Activated naive CD4-positive, alpha-beta T cell treated with anti-CD3 and anti-CD28 coated beads, Interleukin-2, amount 10 ng/mL, durations not matched to agents 7 days and 5 days (primary cell): ENCODE measurements around the gene ARHGAP9.
A peak's percentile ranks its signal among the peaks of the same experiment; 100 is the strongest.
"Not testable (repeated sequence)": the region's sequence is repeated elsewhere in the genome, so short reads cannot be mapped to it uniquely, and the experiment has no call there.

ENCODE experiments used
- CTCF ChIA-PET: fragments of 350-600 bp; sonication (Branson Sonifier 250); formaldehyde crosslinking; loops from one replicate; lab custom pipeline; 2021; ENCODE audit warnings: antibody characterized with exemption; lab: Charles Lee
- DNase-seq: peaks from one replicate; pipeline ENCODE4 v3.0.0-alpha.2; 2020
- H3K27ac Mint-ChIP-seq: one replicate; pipeline ENCODE4 v1.8.0; 2021; ENCODE audit warnings: mild to moderate bottlenecking, moderate library complexity, mixed read lengths
- H3K27me3 Mint-ChIP-seq: one replicate; pipeline ENCODE4 v1.8.0; 2021; ENCODE audit warnings: mild to moderate bottlenecking, mixed read lengths
- H3K36me3 Mint-ChIP-seq: one replicate; pipeline ENCODE4 v1.8.0; 2021; ENCODE audit warnings: mixed read lengths
- H3K4me1 Mint-ChIP-seq: one replicate; pipeline ENCODE4 v1.8.0; 2021; ENCODE audit warnings: mixed read lengths
- H3K4me3 Mint-ChIP-seq: one replicate; pipeline ENCODE4 v1.8.0; 2021; ENCODE audit warnings: mild to moderate bottlenecking, moderate library complexity, mixed read lengths
- H3K9me3 Mint-ChIP-seq: one replicate; pipeline ENCODE4 v1.8.0; 2021; ENCODE audit warnings: mixed read lengths

ARHGAP9 gene

GRCh38 chr12:57521525-57522010, 41.9 kb upstream of the ARHGAP9 start:
- Mint-ChIP-seq H3K4me3 (peak overlapping the region; percentile 96), H3K9me3 (no peaks in the 10 kb centered on the region), H3K27me3 (peaks cover 5% of the 10 kb centered on the region), H3K4me1 (peaks cover 69% of the 10 kb centered on the region), H3K36me3 (peaks cover 47% of the 10 kb centered on the region), H3K27ac (peak overlapping the region; percentile 100)
- CTCF ChIA-PET: no interaction called here
- peak; percentile 40 for DNase-seq

- Mint-ChIP-seq H3K4me1 (peaks cover 61% of the 10 kb centered on the region), H3K36me3 (peaks cover 58% of the 10 kb centered on the region), H3K27me3 (peaks cover 5% of the 10 kb centered on the region), H3K9me3 (no peaks in the 10 kb centered on the region), H3K27ac (peak within 1 kb of the TSS; percentile 100), H3K4me3 (peak within 1 kb of the TSS; percentile 96)
- CTCF ChIA-PET: interaction anchor here (0.6 to 1.0 kb wide), 3 partner anchors 34 to 236 kb away, joined by 3 read pairs; no protein-coding TSS in a partner anchor
- peak; percentile 99 for DNase-seq
These were observed 40.6 kb upstream of the ARHGAP9 start, which contains the start of gene DDIT3 for GRCh38 chr12:57520053-57520818. TSS of gene DDIT3 (minus strand) at chr12:57520514. CDS start at chr12:57517406, 3,108 bp downstream.

- Mint-ChIP-seq H3K4me1 (peaks cover 58% of the 10 kb centered on the region), H3K9me3 (no peaks in the 10 kb centered on the region), H3K36me3 (peaks cover 59% of the 10 kb centered on the region), H3K27ac (peak overlapping the region; percentile 100), H3K4me3 (peak overlapping the region; percentile 96), H3K27me3 (peaks cover 5% of the 10 kb centered on the region)
- CTCF ChIA-PET: interaction anchor here (0.9 kb wide), 2 partner anchors 34 to 43 kb away, joined by 3 read pairs; no protein-coding TSS in a partner anchor
- no peak for DNase-seq
These were observed 40.1 kb upstream of the ARHGAP9 start for GRCh38 chr12:57519796-57520052.

- Mint-ChIP-seq H3K27ac (peak overlapping the region; percentile 100), H3K4me1 (peaks cover 52% of the 10 kb centered on the region), H3K27me3 (peaks cover 5% of the 10 kb centered on the region), H3K36me3 (peaks cover 61% of the 10 kb centered on the region), H3K4me3 (peak overlapping the region; percentile 96), H3K9me3 (no peaks in the 10 kb centered on the region)
- no peak for DNase-seq
- CTCF ChIA-PET: interaction anchor here (0.9 kb wide), 2 partner anchors 33 to 43 kb away, joined by 3 read pairs; no protein-coding TSS in a partner anchor
These were observed 39.5 kb upstream of the ARHGAP9 start for GRCh38 chr12:57518920-57519795.

- Mint-ChIP-seq H3K27ac (peak overlapping the region; percentile 16), H3K36me3 (peaks cover 60% of the 10 kb centered on the region), H3K4me1 (peaks cover 44% of the 10 kb centered on the region), H3K4me3 (peak overlapping the region; percentile 33), H3K9me3 (no peaks in the 10 kb centered on the region), H3K27me3 (peaks cover 5% of the 10 kb centered on the region)
- CTCF ChIA-PET: interaction anchor here (0.6 to 1.7 kb wide), 3 partner anchors 20 to 60 kb away, joined by 3 to 4 read pairs (median 3); no protein-coding TSS in a partner anchor
- no peak for DNase-seq
These were observed 38.7 kb upstream of the ARHGAP9 start for GRCh38 chr12:57518176-57518919.

GRCh38 chr12:57517718-57518117, 38.1 kb upstream of the ARHGAP9 start:
- H3K27ac Mint-ChIP-seq, H3K9me3 Mint-ChIP-seq, H3K27me3 Mint-ChIP-seq, DNase-seq: not testable (repeated sequence)
- CTCF ChIA-PET: interaction anchor here (0.6 to 1.7 kb wide), 3 partner anchors 19 to 59 kb away, joined by 3 to 4 read pairs (median 3); no protein-coding TSS in a partner anchor
- Mint-ChIP-seq H3K4me1 (peaks cover 41% of the 10 kb centered on the region), H3K4me3 (peak overlapping the region; percentile 13), H3K36me3 (peaks cover 63% of the 10 kb centered on the region)

- no peak for DNase-seq
- H3K4me1 Mint-ChIP-seq: peaks cover 40% of the 10 kb centered on the region
- CTCF ChIA-PET: interaction anchor here (1.2 to 1.7 kb wide), 2 partner anchors 24 to 41 kb away, joined by 4 read pairs; no protein-coding TSS in a partner anchor
- H3K9me3 Mint-ChIP-seq: no peaks in the 10 kb centered on the region
- peaks cover 3% of the 10 kb centered on the region for H3K27me3 Mint-ChIP-seq
- H3K27ac Mint-ChIP-seq: peak overlapping the region; percentile 55
- H3K4me3 Mint-ChIP-seq: peak overlapping the region; percentile 13
- H3K36me3 Mint-ChIP-seq: peaks cover 69% of the 10 kb centered on the region
These were observed 37.5 kb upstream of the ARHGAP9 start for GRCh38 chr12:57517187-57517586.

GRCh38 chr12:57516617-57517153, 37.0 kb upstream of the ARHGAP9 start:
- Mint-ChIP-seq H3K27ac (peak overlapping the region; percentile 55), H3K36me3 (peaks cover 74% of the 10 kb centered on the region), H3K4me1 (peaks cover 36% of the 10 kb centered on the region), H3K27me3 (no peaks in the 10 kb centered on the region), H3K9me3 (no peaks in the 10 kb centered on the region), H3K4me3 (no peak overlapping the region)
- CTCF ChIA-PET: interaction anchor here (0.6 to 1.7 kb wide), 4 partner anchors 16 to 40 kb away, joined by 3 to 4 read pairs (median 4); no protein-coding TSS in a partner anchor
- no peak for DNase-seq

- no peaks in the 10 kb centered on the region for H3K27me3 Mint-ChIP-seq
- no peaks in the 10 kb centered on the region for H3K9me3 Mint-ChIP-seq
- H3K4me3 Mint-ChIP-seq: no peak overlapping the region
- H3K4me1 Mint-ChIP-seq: peaks cover 30% of the 10 kb centered on the region
- H3K36me3 Mint-ChIP-seq: peaks cover 79% of the 10 kb centered on the region
- CTCF ChIA-PET: interaction anchor here (0.6 to 1.2 kb wide), 4 partner anchors 16 to 42 kb away, joined by 3 to 4 read pairs (median 4); no protein-coding TSS in a partner anchor
- no peak for DNase-seq
- H3K27ac Mint-ChIP-seq: peak overlapping the region; percentile 40
These were observed 36.4 kb upstream of the ARHGAP9 start for GRCh38 chr12:57515934-57516541.

GRCh38 chr12:57515408-57515933, 35.8 kb upstream of the ARHGAP9 start:
- CTCF ChIA-PET: interaction anchor here (1.1 kb wide), 1 partner anchor 41 kb away, joined by 3 read pairs; no protein-coding TSS in a partner anchor
- H3K4me1 Mint-ChIP-seq: peaks cover 26% of the 10 kb centered on the region
- H3K4me3 Mint-ChIP-seq: no peak overlapping the region
- H3K9me3 Mint-ChIP-seq: no peaks in the 10 kb centered on the region
- no peak for DNase-seq
- peaks cover 79% of the 10 kb centered on the region for H3K36me3 Mint-ChIP-seq
- no peak overlapping the region for H3K27ac Mint-ChIP-seq
- H3K27me3 Mint-ChIP-seq: no peaks in the 10 kb centered on the region

GRCh38 chr12:57514720-57515407, 35.2 kb upstream of the ARHGAP9 start:
- Mint-ChIP-seq H3K9me3 (no peaks in the 10 kb centered on the region), H3K27me3 (no peaks in the 10 kb centered on the region), H3K4me3 (no peak overlapping the region), H3K4me1 (peaks cover 26% of the 10 kb centered on the region), H3K36me3 (peaks cover 76% of the 10 kb centered on the region), H3K27ac (no peak overlapping the region)
- no peak for DNase-seq
- CTCF ChIA-PET: interaction anchor here (1.0 to 1.1 kb wide), 3 partner anchors 38 to 56 kb away, joined by 3 to 4 read pairs (median 4); no protein-coding TSS in a partner anchor

GRCh38 chr12:57514246-57514645, 34.6 kb upstream of the ARHGAP9 start:
- Mint-ChIP-seq H3K4me1 (peaks cover 23% of the 10 kb centered on the region), H3K36me3 (peaks cover 77% of the 10 kb centered on the region)
- not testable (repeated sequence) for H3K4me3 Mint-ChIP-seq, H3K27me3 Mint-ChIP-seq, DNase-seq, H3K9me3 Mint-ChIP-seq, H3K27ac Mint-ChIP-seq
- CTCF ChIA-PET: interaction anchor here (1.0 kb wide), 2 partner anchors 38 to 55 kb away, joined by 4 read pairs; no protein-coding TSS in a partner anchor
